Renal cortex interstitium (tissue), 11 donors: ENCODE measurements around the gene SLC35A2. TPM values are rescaled to one million over a fixed set of nuclear protein-coding genes. Genes with fewer than 3 reads are reported as not detected.
"Not testable (repeated sequence)": the region's sequence is repeated elsewhere in the genome, so short reads cannot be mapped to it uniquely, and the experiment has no call there.

ENCODE experiments used
- DNase-seq, 11 donors: peaks; one replicate each; pipeline ENCODE4 v3.0.0-alpha.2; 2013; ENCODE audit warnings: low read depth in 9 of 11, low spot score in 4 of 11; ENCODE audit errors: extremely low read depth in 1 of 11
- polyA plus RNA-seq, 3 donors: library from polyadenylated mRNA; unstranded; fragments of 120-200 nt; gene quantifications; one replicate each; pipeline ENCODE4 v1.2.1, GENCODE V29; 2013; ENCODE audit not compliant: insufficient read length in 3 of 3

The SLC35A2 gene
- polyA plus RNA-seq, 3 donors: 30.0 to 33.7 (median 33.6) TPM

DNA sequence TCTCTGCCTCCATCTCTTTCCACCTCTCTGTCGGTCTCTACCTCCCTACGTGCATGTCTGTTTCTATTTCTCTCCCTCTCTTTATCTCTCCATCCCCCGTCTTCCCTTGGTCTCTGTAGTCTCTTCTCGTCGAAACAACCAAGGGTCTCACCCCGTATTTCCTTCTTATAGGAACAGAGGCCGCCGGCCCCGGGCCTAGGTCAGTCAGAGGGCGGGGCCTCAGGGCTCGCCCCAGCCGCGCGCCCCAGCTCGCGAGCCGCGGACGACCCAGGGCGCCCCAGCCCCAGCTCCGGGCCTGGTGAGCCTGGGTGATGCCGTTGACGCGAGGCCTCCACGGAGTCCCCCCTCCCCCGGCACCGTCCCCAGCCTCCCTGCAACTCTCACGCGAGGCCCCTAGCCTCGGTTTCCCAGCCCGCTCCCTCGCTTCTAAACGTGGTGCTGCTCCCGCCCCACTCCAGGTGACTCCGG, 20.5 kb downstream of the SLC35A2 start:
- no peak for DNase-seq

DNA sequence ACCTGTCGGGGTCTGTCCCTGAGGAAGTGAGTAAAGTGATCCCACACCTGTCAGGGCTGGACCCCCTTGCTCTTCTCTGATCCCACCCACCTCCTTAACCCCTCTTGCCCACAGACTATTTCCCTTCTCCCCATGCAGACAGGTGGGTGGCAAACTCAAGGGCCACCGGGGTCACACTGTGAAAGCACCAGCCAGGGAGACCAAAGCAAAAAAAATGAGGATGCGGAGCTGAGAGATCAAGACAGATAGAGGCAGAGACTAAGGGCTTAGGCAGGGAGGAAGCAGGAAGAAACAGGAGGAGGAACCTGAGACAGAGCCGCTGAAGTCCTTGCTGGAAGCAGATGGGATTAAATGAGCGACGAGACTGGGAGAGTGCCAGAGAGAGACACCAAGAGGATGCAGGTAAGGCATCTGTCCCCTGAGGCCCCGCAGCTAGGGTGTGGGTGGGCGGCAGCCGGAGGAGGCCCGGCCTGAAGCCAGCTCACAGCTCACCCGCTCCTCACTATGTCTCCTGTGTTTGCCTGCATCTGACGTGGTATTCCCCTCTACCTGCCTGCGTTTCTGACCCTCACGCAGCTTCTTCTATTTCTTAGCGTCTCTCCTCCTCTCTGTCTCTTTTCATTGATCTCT, 21.0 kb downstream of the SLC35A2 start:
- no peak for DNase-seq

DNA sequence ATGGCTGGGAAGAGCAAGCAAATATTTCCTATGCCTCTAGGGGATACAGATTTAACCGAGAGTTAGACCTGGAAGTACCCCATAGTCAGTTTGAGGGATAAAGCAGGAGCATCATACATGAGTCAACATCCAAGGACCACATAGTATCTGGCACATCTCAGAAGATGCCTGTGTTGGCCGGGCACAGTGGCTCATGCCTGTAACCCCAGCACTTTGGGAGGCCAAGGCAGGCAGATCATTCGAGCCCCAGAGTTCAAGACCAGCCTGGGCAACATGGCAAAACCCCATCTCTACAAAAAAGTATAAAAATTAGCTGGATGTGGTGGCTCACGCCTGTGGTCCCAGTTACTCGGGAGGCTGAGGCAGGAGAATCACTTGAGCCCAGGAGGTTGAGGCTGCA, 24.9 kb downstream of the SLC35A2 start:
- not testable (repeated sequence) for DNase-seq

DNA sequence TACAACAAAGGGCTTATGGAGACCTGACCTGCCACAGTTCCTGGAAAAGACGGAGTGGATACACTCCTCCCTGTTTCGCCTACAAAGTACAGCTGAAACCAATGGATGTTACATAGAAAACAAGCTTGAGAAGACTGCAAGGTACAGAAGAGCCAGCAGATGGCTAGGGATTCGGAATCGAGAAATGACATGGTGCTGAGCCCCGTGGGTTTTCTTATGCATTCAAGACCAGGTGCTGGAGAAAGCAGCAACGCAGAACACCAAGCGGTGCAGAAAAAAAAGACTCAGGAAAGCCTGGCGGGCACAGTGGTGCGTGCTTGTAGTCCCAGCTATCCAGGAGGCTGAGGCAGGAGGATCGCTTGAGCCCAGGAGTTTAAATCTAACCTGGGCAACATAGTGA, 27.7 kb downstream of the SLC35A2 start:
- DNase-seq: no peak

DNA sequence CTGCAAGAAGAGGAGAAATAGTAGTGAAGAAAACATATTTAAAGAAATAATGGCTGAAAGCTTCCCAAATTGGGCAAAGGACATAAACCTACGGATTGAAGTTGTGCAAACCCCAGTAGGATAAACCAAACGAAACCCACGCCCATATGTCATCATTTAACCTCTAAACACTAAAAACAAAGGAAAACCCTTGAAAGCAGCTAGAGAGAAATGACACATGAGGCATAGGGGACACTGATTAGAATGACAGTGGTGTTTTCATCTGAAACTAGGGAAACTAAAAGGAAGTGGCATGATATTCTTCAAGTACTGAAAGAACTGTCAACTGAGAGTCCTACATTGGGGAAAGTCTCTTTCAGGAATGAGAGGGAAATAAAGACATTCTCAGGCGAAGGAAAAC, 34.5 kb downstream of the SLC35A2 start:
- DNase-seq: not testable (repeated sequence)

DNA sequence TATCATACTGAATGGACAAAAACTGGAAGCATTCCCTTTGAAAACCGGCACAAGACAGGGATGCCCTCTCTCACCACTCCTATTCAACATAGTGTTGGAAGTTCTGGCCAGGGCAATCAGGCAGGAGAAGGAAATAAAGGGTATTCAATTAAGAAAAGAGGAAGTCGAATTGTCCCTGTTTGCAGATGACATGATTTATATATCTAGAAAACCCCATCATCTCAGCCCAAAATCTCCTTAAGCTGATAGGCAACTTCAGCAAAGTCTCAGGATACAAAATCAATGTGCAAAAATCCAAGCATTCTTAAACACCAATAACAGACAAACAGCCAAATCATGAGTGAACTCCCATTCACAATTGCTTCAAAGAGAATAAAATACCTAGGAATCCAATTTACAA, 39.4 kb downstream of the SLC35A2 start:
- not testable (repeated sequence) for DNase-seq

DNA sequence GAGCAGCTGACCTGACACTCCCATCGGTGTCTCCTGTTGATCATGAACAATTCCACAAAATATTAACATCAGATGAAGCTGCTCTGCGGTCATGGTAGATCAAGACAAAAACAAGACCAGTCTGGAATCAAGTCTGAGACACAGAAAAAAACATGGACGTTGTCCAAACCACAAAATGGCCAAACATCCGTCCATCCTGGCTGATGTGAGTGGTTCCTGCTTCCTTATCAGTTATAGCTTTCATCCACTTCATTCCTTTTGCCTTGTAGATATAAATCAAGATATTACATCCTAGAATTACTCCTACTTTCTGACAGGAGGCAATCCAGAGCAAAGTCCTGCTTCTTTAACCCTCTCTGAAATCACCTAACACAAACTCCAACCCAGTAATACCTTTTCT, 47.2 kb downstream of the SLC35A2 start:
- no peak for DNase-seq

DNA sequence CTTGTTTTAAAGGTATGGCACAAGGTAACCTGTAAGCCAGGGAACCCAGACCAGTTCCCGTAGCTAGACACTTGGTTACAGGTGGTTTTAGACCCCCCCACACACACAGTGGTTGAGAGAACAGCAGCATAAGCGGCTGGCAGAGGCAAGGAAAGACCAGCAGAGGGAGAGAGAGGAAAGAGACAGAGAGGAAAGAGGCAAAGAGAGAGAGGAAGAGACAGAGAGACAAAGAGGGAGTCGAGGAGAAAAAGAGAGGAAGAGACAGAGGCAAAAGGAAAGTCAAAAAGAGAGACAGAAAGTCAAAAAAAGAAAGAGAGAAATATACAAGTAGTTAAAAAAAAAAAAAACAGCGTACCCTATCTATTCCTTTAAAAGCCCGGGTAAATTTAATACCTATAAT, 56.5 kb downstream of the SLC35A2 start:
- DNase-seq: no peak

DNA sequence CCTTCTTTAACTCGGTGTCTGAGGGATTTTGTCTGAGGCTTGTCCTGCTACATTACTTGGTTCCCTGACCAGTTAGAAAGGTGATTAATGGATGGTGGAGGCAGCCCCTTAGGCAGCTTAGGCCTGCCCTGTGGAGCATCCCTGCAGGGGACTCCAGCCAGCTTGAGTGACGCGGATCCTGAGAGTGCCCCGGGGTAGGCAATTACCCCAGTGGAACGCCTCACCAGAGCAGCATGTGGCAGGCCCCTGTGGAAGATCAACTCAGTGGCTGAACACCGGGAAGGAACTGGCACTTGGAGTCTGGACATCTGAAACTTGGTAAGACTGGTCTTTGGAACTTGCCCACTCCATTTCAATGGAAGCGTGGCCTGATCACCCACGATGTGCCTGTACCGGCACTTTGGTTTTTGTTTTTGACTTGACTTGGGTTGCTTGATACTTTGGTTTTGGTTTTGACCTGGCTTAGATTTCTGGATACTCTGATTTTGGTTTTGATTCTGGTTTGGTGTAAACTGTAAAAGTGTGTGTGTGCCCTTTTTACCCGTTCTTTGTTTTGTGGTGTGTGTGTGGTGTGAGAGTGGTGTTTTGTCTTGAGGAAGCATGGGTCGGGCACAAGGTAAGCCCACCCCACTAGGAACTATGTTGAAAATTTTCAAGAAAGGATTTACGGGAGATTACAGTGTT, 57.2 kb downstream of the SLC35A2 start:
- not testable (repeated sequence) for DNase-seq

DNA sequence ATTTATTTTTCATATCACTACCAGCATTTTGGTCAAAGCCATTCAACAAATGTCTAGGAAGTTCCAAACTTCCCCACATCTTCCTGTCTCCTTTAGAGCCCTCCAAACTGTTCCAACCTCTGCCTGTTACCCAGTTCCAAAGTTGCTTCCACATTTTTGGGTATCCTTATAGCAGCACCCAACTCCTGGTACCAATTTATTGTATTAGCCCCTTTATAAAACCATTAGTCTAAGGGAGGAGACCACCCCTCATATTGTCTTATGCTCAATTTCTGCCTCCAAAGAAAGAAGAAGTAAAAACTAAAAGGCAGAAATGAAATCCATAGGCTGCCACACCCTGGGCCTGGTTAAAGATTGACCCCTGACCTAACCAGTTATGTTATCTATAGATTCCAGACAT, 58.0 kb downstream of the SLC35A2 start:
- DNase-seq: not testable (repeated sequence)

Other genes with a start within 250 kb of the SLC35A2 start
- 1 to 10 TPM; 3.0 to 5.5 (median 3.9) TPM for gene WAS, start 227.8 kb downstream of the SLC35A2 start, polyA plus RNA-seq
- gene SUV39H1, start 214.9 kb downstream of the SLC35A2 start, polyA plus RNA-seq: 1 to 10 TPM; 5.5 to 7.6 (median 6.0) TPM
- gene GLOD5, start 149.9 kb downstream of the SLC35A2 start, polyA plus RNA-seq: 1 to 10 TPM; 1.3 to 1.6 (median 1.4) TPM
- under 1 TPM; 0.45 to 0.76 (median 0.66) TPM for gene GATA1, start 125.1 kb downstream of the SLC35A2 start, polyA plus RNA-seq
- gene HDAC6, start 109.6 kb downstream of the SLC35A2 start, polyA plus RNA-seq: 100 to 1,000 TPM; 162 to 223 (median 184) TPM
- under 1 TPM; 0.16 to 0.18 (median 0.16) TPM for gene ERAS, start 85.1 kb downstream of the SLC35A2 start, polyA plus RNA-seq
- 10 to 100 TPM in 2 of 3 donors, 1 to 10 TPM in 1; 3.9 to 28.1 (median 13.6) TPM for gene PCSK1N, start 76.0 kb downstream of the SLC35A2 start, polyA plus RNA-seq
- 10 to 100 TPM; 33.6 to 46.5 (median 44.3) TPM for gene TIMM17B, start 13.9 kb downstream of the SLC35A2 start, polyA plus RNA-seq
- 10 to 100 TPM; 67.9 to 83.2 (median 78.8) TPM for gene PQBP1, start 13.7 kb downstream of the SLC35A2 start, polyA plus RNA-seq
- 1 to 10 TPM; 5.4 to 8.6 (median 7.5) TPM for gene PIM2, start 7.4 kb upstream of the SLC35A2 start, polyA plus RNA-seq
- 10 to 100 TPM; 60.7 to 66.1 (median 65.5) TPM for gene OTUD5, start 46.0 kb upstream of the SLC35A2 start, polyA plus RNA-seq
- 1 to 10 TPM; 2.2 to 3.2 (median 2.9) TPM for gene KCND1, start 60.2 kb upstream of the SLC35A2 start, polyA plus RNA-seq
- 10 to 100 TPM; 48.3 to 72.7 (median 51.4) TPM for gene GRIPAP1, start 90.6 kb upstream of the SLC35A2 start, polyA plus RNA-seq
- 10 to 100 TPM; 26.1 to 39.3 (median 31.5) TPM for gene TFE3, start 131.7 kb upstream of the SLC35A2 start, polyA plus RNA-seq
- 10 to 100 TPM; 10.3 to 16.1 (median 12.0) TPM for gene CCDC120, start 147.4 kb upstream of the SLC35A2 start, polyA plus RNA-seq
- 10 to 100 TPM; 33.6 to 41.5 (median 38.6) TPM for gene PRAF2, start 162.4 kb upstream of the SLC35A2 start, polyA plus RNA-seq
- gene WDR45, start 168.2 kb upstream of the SLC35A2 start, polyA plus RNA-seq: 10 to 100 TPM; 54.0 to 64.7 (median 57.7) TPM
- gene GPKOW, start 212.1 kb upstream of the SLC35A2 start, polyA plus RNA-seq: 10 to 100 TPM; 20.4 to 25.6 (median 23.9) TPM